SK-N-SH (cell line): ENCODE results near the gene CBFB.

ENCODE experiments used
- EZH2phosphoT487 ChIP-seq: fragments of 200-600 bp; sonication (generic); IDR thresholded peaks from 2 replicates; pipeline ENCODE4 v1.6.1; 2017; ENCODE audit warnings: low read depth, mixed run types, mild to moderate bottlenecking, antibody characterized with exemption, moderate library complexity, borderline replicate concordance
- FOXJ3 ChIP-seq: sonication (generic); formaldehyde crosslinking; IDR thresholded peaks from 2 replicates; pipeline ENCODE4 v1.5.1; 2020; ENCODE audit warnings: mild to moderate bottlenecking, missing genetic modification reagents
- MXI1 ChIP-seq: IDR thresholded peaks from 2 replicates; pipeline ENCODE4 v1.6.1; 2012; ENCODE audit warnings: mild to moderate bottlenecking, low read depth, low read length, improper control_type of control experiment
- SIN3A ChIP-seq: IDR thresholded peaks from 2 replicates; pipeline ENCODE4 v1.6.1; 2012; ENCODE audit warnings: low read depth, mild to moderate bottlenecking, low read length, moderate library complexity, borderline replicate concordance
- TF ChIP-seq, protein P1 (sequence below): fragments of 200-600 bp; sonication (generic); IDR thresholded peaks from 2 replicates; pipeline ENCODE4 v1.6.1; 2017; ENCODE audit warnings: antibody characterized with exemption, mild to moderate bottlenecking, moderate library complexity

DNA sequence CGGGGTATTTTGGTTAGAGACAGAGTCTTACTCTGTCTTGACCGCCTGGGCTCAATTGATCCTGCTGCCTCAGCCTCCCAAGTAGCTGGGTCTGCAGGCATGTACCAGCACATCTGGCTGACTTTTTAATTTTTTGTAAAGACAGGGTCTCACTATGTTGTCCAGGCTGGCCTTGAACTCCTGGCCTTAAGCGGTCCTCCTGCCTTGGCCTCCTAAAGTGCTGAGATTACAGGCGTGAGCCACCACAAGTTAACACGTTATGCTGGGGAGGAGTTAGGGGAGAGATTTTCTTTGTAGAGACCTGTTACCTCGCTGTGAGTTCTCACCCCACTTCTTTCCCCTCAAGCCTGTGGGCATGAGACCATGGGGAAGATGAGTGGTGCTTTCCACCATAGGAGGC is 42.4 kb upstream of the CBFB start:
- no peak for TF ChIP-seq FOXJ3 (CRISPR knock-in tag)
- TF ChIP-seq SIN3A, result no peak
- no peak for TF ChIP-seq EZH2phosphoT487
- TF ChIP-seq, protein P1, sequence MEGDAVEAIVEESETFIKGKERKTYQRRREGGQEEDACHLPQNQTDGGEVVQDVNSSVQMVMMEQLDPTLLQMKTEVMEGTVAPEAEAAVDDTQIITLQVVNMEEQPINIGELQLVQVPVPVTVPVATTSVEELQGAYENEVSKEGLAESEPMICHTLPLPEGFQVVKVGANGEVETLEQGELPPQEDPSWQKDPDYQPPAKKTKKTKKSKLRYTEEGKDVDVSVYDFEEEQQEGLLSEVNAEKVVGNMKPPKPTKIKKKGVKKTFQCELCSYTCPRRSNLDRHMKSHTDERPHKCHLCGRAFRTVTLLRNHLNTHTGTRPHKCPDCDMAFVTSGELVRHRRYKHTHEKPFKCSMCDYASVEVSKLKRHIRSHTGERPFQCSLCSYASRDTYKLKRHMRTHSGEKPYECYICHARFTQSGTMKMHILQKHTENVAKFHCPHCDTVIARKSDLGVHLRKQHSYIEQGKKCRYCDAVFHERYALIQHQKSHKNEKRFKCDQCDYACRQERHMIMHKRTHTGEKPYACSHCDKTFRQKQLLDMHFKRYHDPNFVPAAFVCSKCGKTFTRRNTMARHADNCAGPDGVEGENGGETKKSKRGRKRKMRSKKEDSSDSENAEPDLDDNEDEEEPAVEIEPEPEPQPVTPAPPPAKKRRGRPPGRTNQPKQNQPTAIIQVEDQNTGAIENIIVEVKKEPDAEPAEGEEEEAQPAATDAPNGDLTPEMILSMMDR, result no peak
- TF ChIP-seq MXI1, result no peak
